HEK293 (cell line): ENCODE results near the gene MDN1.

Source experiments
- CTCF ChIA-PET: fragments of 350-600 bp; formaldehyde crosslinking; extraction: SDS; loops from one replicate; lab custom pipeline; 2021; ENCODE audit warnings: antibody characterized with exemption; lab: Yijun Ruan, JAX
- POLR2A ChIA-PET: fragments of 300-600 bp; formaldehyde crosslinking; extraction: SDS; loops from one replicate; lab custom pipeline; 2020; ENCODE audit warnings: antibody characterized with exemption, inconsistent platforms; lab: Yijun Ruan, JAX
- H3K27ac ChIP-seq: fragments of 200-500 bp; sonication (Bioruptor generic); 2 replicates; pipeline ENCODE4 v1.5.1; 2014; ENCODE audit warnings: low read depth, low read length, control low read depth, inconsistent platforms; ENCODE audit errors: extremely low read depth
- H3K36me3 ChIP-seq, 2 experiments: fragments of 200-500 bp in 1 of 2; sonication (Bioruptor generic) in 1 of 2; 1 replicate in 1 of 2; 2 replicates in 1 of 2; pipeline ENCODE4 v1.5.1; 2014 to 2017; ENCODE audit warnings: inconsistent platforms in 2 of 2, low read length in 2 of 2; ENCODE audit not compliant: control insufficient read depth in 2 of 2, insufficient read depth in 1 of 2
- H3K4me1 ChIP-seq: fragments of 200-500 bp; sonication (Bioruptor generic); 2 replicates; pipeline ENCODE4 v1.5.1; 2014; ENCODE audit warnings: mild to moderate bottlenecking, low read length, inconsistent platforms; ENCODE audit not compliant: control insufficient read depth, insufficient read depth
- H3K4me3 ChIP-seq: 2 replicates; pipeline ENCODE4 v1.5.1; 2011; ENCODE audit warnings: low read depth, mild to moderate bottlenecking, control low read depth, low read length, moderate library complexity
- H3K9me3 ChIP-seq: fragments of 200-500 bp; sonication (Bioruptor generic); 2 replicates; pipeline ENCODE4 v1.5.1; 2014; ENCODE audit warnings: low read depth, low read length, inconsistent platforms; ENCODE audit not compliant: control insufficient read depth, insufficient read depth
- ATF2 ChIP-seq: fragments of 450-650 bp; formaldehyde crosslinking; IDR thresholded peaks from 2 replicates; pipeline ENCODE4 v1.5.1; 2016; ENCODE audit warnings: missing biosample characterization, missing genetic modification characterization, low read depth
- CTCF ChIP-seq: fragments of 450-650 bp; formaldehyde crosslinking; IDR thresholded peaks from 2 replicates; pipeline ENCODE4 v1.5.1; 2016; ENCODE audit warnings: missing biosample characterization, missing genetic modification characterization
- GLIS2 ChIP-seq: fragments of 450-650 bp; formaldehyde crosslinking; IDR thresholded peaks from 2 replicates; pipeline ENCODE4 v1.5.1; 2016; ENCODE audit warnings: missing biosample characterization, missing genetic modification characterization
- HOXC10 ChIP-seq: sonication (generic); formaldehyde crosslinking; IDR thresholded peaks from 2 replicates; pipeline ENCODE4 v1.8.1; 2023; ENCODE audit warnings: mild to moderate bottlenecking, missing genetic modification reagents
- KLF1 ChIP-seq: fragments of 450-650 bp; formaldehyde crosslinking; IDR thresholded peaks from 2 replicates; pipeline ENCODE4 v1.5.1; 2016; ENCODE audit warnings: missing biosample characterization, missing genetic modification characterization
- KLF16 ChIP-seq: fragments of 450-650 bp; formaldehyde crosslinking; IDR thresholded peaks from 2 replicates; pipeline ENCODE4 v1.5.1; 2017; ENCODE audit warnings: missing biosample characterization, missing genetic modification characterization
- KLF7 ChIP-seq: fragments of 450-650 bp; formaldehyde crosslinking; IDR thresholded peaks from 2 replicates; pipeline ENCODE4 v1.5.1; 2016; ENCODE audit warnings: missing biosample characterization, missing genetic modification characterization, borderline replicate concordance
- OVOL3 ChIP-seq: fragments of 450-650 bp; formaldehyde crosslinking; IDR thresholded peaks from 2 replicates; pipeline ENCODE4 v1.5.1; 2016; ENCODE audit warnings: missing biosample characterization, missing genetic modification characterization
- PRDM4 ChIP-seq: fragments of 450-650 bp; formaldehyde crosslinking; IDR thresholded peaks from 2 replicates; pipeline ENCODE4 v1.5.1; 2017; ENCODE audit warnings: missing biosample characterization, missing genetic modification characterization
- PRDM6 ChIP-seq: fragments of 450-650 bp; formaldehyde crosslinking; IDR thresholded peaks from 2 replicates; pipeline ENCODE4 v1.5.1; 2017; ENCODE audit warnings: missing biosample characterization, missing genetic modification characterization
- SETDB1 ChIP-seq: IDR thresholded peaks from one replicate; pipeline ENCODE4 v1.6.1; 2017; ENCODE audit warnings: mild to moderate bottlenecking, low read length, moderate library complexity, mixed read lengths; ENCODE audit not compliant: insufficient read length
- WT1 ChIP-seq: fragments of 450-650 bp; formaldehyde crosslinking; IDR thresholded peaks from 2 replicates; pipeline ENCODE4 v1.5.1; 2016; ENCODE audit warnings: missing biosample characterization, missing genetic modification characterization
- ZBTB48 ChIP-seq: fragments of 450-650 bp; formaldehyde crosslinking; IDR thresholded peaks from 2 replicates; pipeline ENCODE4 v1.5.1; 2016; ENCODE audit warnings: missing biosample characterization, missing genetic modification characterization
- ZFP37 ChIP-seq: fragments of 450-650 bp; formaldehyde crosslinking; IDR thresholded peaks from 2 replicates; pipeline ENCODE4 v1.5.1; 2016; ENCODE audit warnings: missing biosample characterization, missing genetic modification characterization
- ZIC2 ChIP-seq: fragments of 450-650 bp; formaldehyde crosslinking; IDR thresholded peaks from 2 replicates; pipeline ENCODE4 v1.5.1; 2016; ENCODE audit warnings: missing biosample characterization, missing genetic modification characterization
- ZNF26 ChIP-seq: fragments of 450-650 bp; formaldehyde crosslinking; IDR thresholded peaks from 2 replicates; pipeline ENCODE4 v1.5.1; 2016; ENCODE audit warnings: missing biosample characterization, missing genetic modification characterization
- ZNF473 ChIP-seq: fragments of 450-650 bp; formaldehyde crosslinking; IDR thresholded peaks from 2 replicates; pipeline ENCODE4 v1.5.1; 2017; ENCODE audit warnings: missing biosample characterization, missing genetic modification characterization
- ZNF48 ChIP-seq: fragments of 450-650 bp; formaldehyde crosslinking; IDR thresholded peaks from 2 replicates; pipeline ENCODE4 v1.5.1; 2016; ENCODE audit warnings: missing biosample characterization, missing genetic modification characterization
- ZNF548 ChIP-seq: fragments of 450-650 bp; formaldehyde crosslinking; IDR thresholded peaks from 2 replicates; pipeline ENCODE4 v1.5.1; 2016; ENCODE audit warnings: missing biosample characterization, missing genetic modification characterization
- ZNF549 ChIP-seq: fragments of 450-650 bp; IDR thresholded peaks from 2 replicates; pipeline ENCODE4 v1.5.1; 2018; ENCODE audit warnings: missing biosample characterization, missing genetic modification characterization, mild to moderate bottlenecking, inconsistent platforms, moderate library complexity
- ZNF560 ChIP-seq: fragments of 450-650 bp; formaldehyde crosslinking; IDR thresholded peaks from 2 replicates; pipeline ENCODE4 v1.5.1; 2017; ENCODE audit warnings: missing biosample characterization, missing genetic modification characterization, borderline replicate concordance
- ZNF792 ChIP-seq: fragments of 450-650 bp; formaldehyde crosslinking; IDR thresholded peaks from 2 replicates; pipeline ENCODE4 v1.5.1; 2016; ENCODE audit warnings: missing biosample characterization, missing genetic modification characterization
- ZNF837 ChIP-seq: fragments of 450-650 bp; formaldehyde crosslinking; IDR thresholded peaks from 2 replicates; pipeline ENCODE4 v1.5.1; 2016; ENCODE audit warnings: missing biosample characterization, missing genetic modification characterization
- ZNF843 ChIP-seq: fragments of 450-650 bp; formaldehyde crosslinking; IDR thresholded peaks from 2 replicates; pipeline ENCODE4 v1.5.1; 2016; ENCODE audit warnings: missing biosample characterization, missing genetic modification characterization
- ZSCAN5A ChIP-seq: fragments of 450-650 bp; formaldehyde crosslinking; IDR thresholded peaks from 2 replicates; pipeline ENCODE4 v1.5.1; 2016; ENCODE audit warnings: missing biosample characterization, missing genetic modification characterization
- ZXDB ChIP-seq: fragments of 450-650 bp; formaldehyde crosslinking; IDR thresholded peaks from 2 replicates; pipeline ENCODE4 v1.5.1; 2016; ENCODE audit warnings: missing biosample characterization, missing genetic modification characterization

Gene MDN1

GRCh38 chr6:89649682-89650081, 169.9 kb downstream of the MDN1 start:
- ChIA-PET CTCF (no interaction called here), POLR2A (no interaction called here)

GRCh38 chr6:89644864-89645263, 174.7 kb downstream of the MDN1 start:
- Histone ChIP-seq H3K27ac (no peak overlapping the region), H3K9me3 (no peaks in the 10 kb centered on the region), H3K4me1 (no peaks in the 10 kb centered on the region), H3K4me3 (no peak overlapping the region), H3K36me3 (peaks cover 13 to 87% of the 10 kb centered on the region in 2 experiments; a peak in 2 of 3 replicates)
- ChIA-PET POLR2A (no interaction called here), CTCF (interaction anchor here (0.7 kb wide), 1 partner anchor 145 kb away, joined by 3 read pairs; no protein-coding TSS in a partner anchor)
- TF ChIP-seq ATF2 (tag by site-specific recombination) (no peak), KLF1 (tag by site-specific recombination) (no peak), KLF16 (tag by site-specific recombination) (no peak), PRDM6 (tag by site-specific recombination) (no peak), ZXDB (tag by site-specific recombination) (no peak), ZIC2 (tag by site-specific recombination) (no peak), HOXC10 (no peak), CTCF (tag by site-specific recombination) (no peak)

More at GRCh38 chr6:89649682-89650081, 169.9 kb downstream of the MDN1 start:
- no peak for TF ChIP-seq ZNF473
- TF ChIP-seq ZNF26 (tag by site-specific recombination): no peak
- TF ChIP-seq WT1 (tag by site-specific recombination): no peak
- no peak for TF ChIP-seq SETDB1
- TF ChIP-seq ZFP37 (tag by site-specific recombination): no peak
- TF ChIP-seq ZNF48 (tag by site-specific recombination): no peak
- TF ChIP-seq ZNF837 (tag by site-specific recombination): no peak
- TF ChIP-seq ZSCAN5A: no peak
- no peak for TF ChIP-seq ZNF843
- TF ChIP-seq GLIS2: no peak
- TF ChIP-seq ZNF792 (tag by site-specific recombination): no peak
- no peak for TF ChIP-seq ZNF549
- no peak for TF ChIP-seq KLF7 (tag by site-specific recombination)
- TF ChIP-seq ZBTB48: no peak
- TF ChIP-seq OVOL3: no peak
- TF ChIP-seq PRDM4 (tag by site-specific recombination): no peak
- TF ChIP-seq ZNF548 (tag by site-specific recombination): no peak
- no peak for TF ChIP-seq ZXDB (tag by site-specific recombination)
- TF ChIP-seq ZNF560 (tag by site-specific recombination): no peak
- Histone ChIP-seq H3K4me3 (no peak overlapping the region), H3K9me3 (no peaks in the 10 kb centered on the region), H3K36me3 (peaks cover 17 to 92% of the 10 kb centered on the region in 2 experiments), H3K4me1 (no peaks in the 10 kb centered on the region), H3K27ac (no peak overlapping the region)
